IPS-18c (cell line): ENCODE measurements around the gene HDDC3.

Experiments used
- H3K4me3 ChIP-seq: 2 replicates; pipeline ENCODE4 v1.7.0; 2013; ENCODE audit warnings: low read depth, mild to moderate bottlenecking, low read length, moderate library complexity; ENCODE audit not compliant: insufficient read depth
- H3K9me3 ChIP-seq: one replicate; pipeline ENCODE4 v1.6.1; 2013; ENCODE audit warnings: mild to moderate bottlenecking, low read length, moderate library complexity; ENCODE audit not compliant: control insufficient read depth, insufficient read depth

HDDC3 gene, protein sequence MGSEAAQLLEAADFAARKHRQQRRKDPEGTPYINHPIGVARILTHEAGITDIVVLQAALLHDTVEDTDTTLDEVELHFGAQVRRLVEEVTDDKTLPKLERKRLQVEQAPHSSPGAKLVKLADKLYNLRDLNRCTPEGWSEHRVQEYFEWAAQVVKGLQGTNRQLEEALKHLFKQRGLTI

GRCh38 chr15:90931828-90932659 is at the start of gene HDDC3:
Gene HDDC3, minus strand, starts transcription at chr15:90932549. Its CDS starts 9 bp downstream, at chr15:90932540.
- H3K9me3 ChIP-seq: no peaks in the 10 kb centered on the region
- peak within 1 kb of the TSS; percentile 64 for H3K4me3 ChIP-seq

DNA sequence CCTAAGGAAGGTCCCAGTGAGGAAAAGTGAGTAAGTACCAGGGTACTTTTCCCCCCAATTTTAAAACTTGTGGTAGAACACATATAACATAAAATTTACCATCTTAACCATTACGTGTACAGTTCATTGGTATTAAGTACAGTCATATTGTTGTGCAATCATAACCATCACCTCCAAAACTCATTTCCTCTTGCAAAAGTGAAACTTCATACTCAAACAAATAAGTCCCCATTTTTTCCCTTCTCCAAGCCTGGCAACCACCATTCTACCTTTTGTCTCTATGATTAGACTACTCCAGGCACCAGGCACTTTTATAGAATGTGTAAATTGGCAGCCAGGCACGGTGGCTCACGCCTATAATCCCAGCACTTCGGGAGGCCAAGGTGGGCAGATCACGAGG is 49.8 kb upstream of the HDDC3 start:
- no peak overlapping the region for H3K4me3 ChIP-seq

DNA sequence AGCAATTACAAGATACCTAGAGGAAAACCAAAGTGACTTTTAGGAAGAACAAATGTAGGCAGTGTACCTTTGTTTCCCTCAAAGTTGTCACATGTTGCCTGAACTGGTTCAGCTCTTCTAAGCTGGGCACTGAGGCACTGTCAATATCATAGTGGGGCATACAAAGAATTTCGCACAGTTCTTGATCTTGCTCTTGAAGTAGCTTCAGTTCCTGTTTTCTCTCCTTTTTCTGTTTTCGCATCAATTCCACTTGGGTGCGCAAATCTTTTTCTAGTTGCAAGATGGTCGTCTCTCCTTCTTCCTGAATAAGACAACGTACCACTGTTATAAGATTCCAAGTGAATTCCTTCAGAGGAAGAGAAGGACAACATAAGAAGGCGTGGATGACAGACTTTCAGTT is 49.3 kb upstream of the HDDC3 start:
- Histone ChIP-seq H3K4me3 (no peak overlapping the region), H3K9me3 (peaks cover 2% of the 10 kb centered on the region)

More for the DNA sequence above, 49.8 kb upstream of the HDDC3 start:
- peaks cover 2% of the 10 kb centered on the region for H3K9me3 ChIP-seq

GRCh38 chr15:90979582-90979981 is 47.2 kb upstream of the HDDC3 start:
- H3K4me3 ChIP-seq: no peak overlapping the region

GRCh38 chr15:90974216-90974615 is 41.9 kb upstream of the HDDC3 start:
- H3K4me3 ChIP-seq: no peak overlapping the region
- peaks cover 2% of the 10 kb centered on the region for H3K9me3 ChIP-seq

More at GRCh38 chr15:90979582-90979981, 47.2 kb upstream of the HDDC3 start:
- peaks cover 2% of the 10 kb centered on the region for H3K9me3 ChIP-seq

- no peaks in the 10 kb centered on the region for H3K9me3 ChIP-seq
- H3K4me3 ChIP-seq: no peak overlapping the region
These were observed 39.8 kb upstream of the HDDC3 start for GRCh38 chr15:90972133-90972532.

GRCh38 chr15:90970274-90970673 is 37.9 kb upstream of the HDDC3 start:
- H3K9me3 ChIP-seq: no peaks in the 10 kb centered on the region
- no peak overlapping the region for H3K4me3 ChIP-seq

GRCh38 chr15:90968434-90968833 is 36.1 kb upstream of the HDDC3 start:
- Histone ChIP-seq H3K9me3 (no peaks in the 10 kb centered on the region), H3K4me3 (no peak overlapping the region)

- no peaks in the 10 kb centered on the region for H3K9me3 ChIP-seq
- no peak overlapping the region for H3K4me3 ChIP-seq
These were observed 34.9 kb upstream of the HDDC3 start for GRCh38 chr15:90967206-90967605.

DNA sequence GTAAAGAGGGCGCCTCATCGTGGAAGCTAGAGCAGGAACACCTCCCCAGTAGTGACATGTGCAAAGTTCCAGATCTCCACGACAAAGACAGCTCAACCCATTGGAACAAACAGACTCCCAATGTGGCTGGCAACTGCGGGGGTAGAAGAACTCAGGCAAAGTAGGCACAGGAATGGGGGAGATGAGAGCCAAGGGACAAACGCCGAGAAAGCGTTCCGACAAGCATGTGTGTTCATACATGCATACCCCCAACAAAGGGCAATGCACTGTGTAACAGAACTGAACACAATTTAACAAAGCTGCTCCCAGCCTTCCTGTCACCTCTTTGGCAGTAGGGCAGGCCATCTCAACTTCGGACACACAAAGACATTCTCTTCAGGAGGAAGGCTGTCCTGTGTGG is 33.9 kb upstream of the HDDC3 start:
- Histone ChIP-seq H3K4me3 (no peak overlapping the region), H3K9me3 (no peaks in the 10 kb centered on the region)

- H3K9me3 ChIP-seq: no peaks in the 10 kb centered on the region
- no peak overlapping the region for H3K4me3 ChIP-seq
These were observed 29.7 kb upstream of the HDDC3 start for GRCh38 chr15:90962021-90962420.

GRCh38 chr15:90960298-90961091 is 28.1 kb upstream of the HDDC3 start:
- Histone ChIP-seq H3K4me3 (no peak overlapping the region), H3K9me3 (no peaks in the 10 kb centered on the region)

- Histone ChIP-seq H3K4me3 (no peak overlapping the region), H3K9me3 (no peaks in the 10 kb centered on the region)
These were observed 27.5 kb upstream of the HDDC3 start for GRCh38 chr15:90959894-90960293.

- no peak overlapping the region for H3K4me3 ChIP-seq
- H3K9me3 ChIP-seq: no peaks in the 10 kb centered on the region
These were observed 26.8 kb upstream of the HDDC3 start for GRCh38 chr15:90959028-90959595.

- H3K4me3 ChIP-seq: peak overlapping the region; percentile 75; the same call in 1 of the 2 replicates
- H3K9me3 ChIP-seq: no peaks in the 10 kb centered on the region
These were observed 25.4 kb upstream of the HDDC3 start for GRCh38 chr15:90957791-90958190.

GRCh38 chr15:90957031-90957790 is 24.9 kb upstream of the HDDC3 start:
- no peaks in the 10 kb centered on the region for H3K9me3 ChIP-seq
- H3K4me3 ChIP-seq: peak overlapping the region; percentile 75
